Frontal cortex (tissue), 4 donors: ENCODE data around the gene TFE3. TPM values are rescaled to one million over a fixed set of nuclear protein-coding genes. Genes with fewer than 3 reads are reported as not detected.

Experiments
- DNase-seq, 2 donors: peaks; one replicate each; pipeline ENCODE4 v3.0.0; 2012; ENCODE audit warnings: low spot score in 2 of 2
- FAIRE-seq: peaks from 2 replicates; lab custom pipeline; 2012; peaks lifted over from hg19 to GRCh38; lab: Jason Lieb, UNC
- total RNA-seq: library from RNA; depleted of rRNA; stranded (reverse); fragments of >200 nt; gene quantifications from one replicate; pipeline ENCODE4 v1.2.3, GENCODE V29; 2014
- donor health status: control.
- donor health status: control.
- donor health status: control.

Gene TFE3, protein sequence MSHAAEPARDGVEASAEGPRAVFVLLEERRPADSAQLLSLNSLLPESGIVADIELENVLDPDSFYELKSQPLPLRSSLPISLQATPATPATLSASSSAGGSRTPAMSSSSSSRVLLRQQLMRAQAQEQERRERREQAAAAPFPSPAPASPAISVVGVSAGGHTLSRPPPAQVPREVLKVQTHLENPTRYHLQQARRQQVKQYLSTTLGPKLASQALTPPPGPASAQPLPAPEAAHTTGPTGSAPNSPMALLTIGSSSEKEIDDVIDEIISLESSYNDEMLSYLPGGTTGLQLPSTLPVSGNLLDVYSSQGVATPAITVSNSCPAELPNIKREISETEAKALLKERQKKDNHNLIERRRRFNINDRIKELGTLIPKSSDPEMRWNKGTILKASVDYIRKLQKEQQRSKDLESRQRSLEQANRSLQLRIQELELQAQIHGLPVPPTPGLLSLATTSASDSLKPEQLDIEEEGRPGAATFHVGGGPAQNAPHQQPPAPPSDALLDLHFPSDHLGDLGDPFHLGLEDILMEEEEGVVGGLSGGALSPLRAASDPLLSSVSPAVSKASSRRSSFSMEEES
- 8.6 TPM for total RNA-seq

DNA sequence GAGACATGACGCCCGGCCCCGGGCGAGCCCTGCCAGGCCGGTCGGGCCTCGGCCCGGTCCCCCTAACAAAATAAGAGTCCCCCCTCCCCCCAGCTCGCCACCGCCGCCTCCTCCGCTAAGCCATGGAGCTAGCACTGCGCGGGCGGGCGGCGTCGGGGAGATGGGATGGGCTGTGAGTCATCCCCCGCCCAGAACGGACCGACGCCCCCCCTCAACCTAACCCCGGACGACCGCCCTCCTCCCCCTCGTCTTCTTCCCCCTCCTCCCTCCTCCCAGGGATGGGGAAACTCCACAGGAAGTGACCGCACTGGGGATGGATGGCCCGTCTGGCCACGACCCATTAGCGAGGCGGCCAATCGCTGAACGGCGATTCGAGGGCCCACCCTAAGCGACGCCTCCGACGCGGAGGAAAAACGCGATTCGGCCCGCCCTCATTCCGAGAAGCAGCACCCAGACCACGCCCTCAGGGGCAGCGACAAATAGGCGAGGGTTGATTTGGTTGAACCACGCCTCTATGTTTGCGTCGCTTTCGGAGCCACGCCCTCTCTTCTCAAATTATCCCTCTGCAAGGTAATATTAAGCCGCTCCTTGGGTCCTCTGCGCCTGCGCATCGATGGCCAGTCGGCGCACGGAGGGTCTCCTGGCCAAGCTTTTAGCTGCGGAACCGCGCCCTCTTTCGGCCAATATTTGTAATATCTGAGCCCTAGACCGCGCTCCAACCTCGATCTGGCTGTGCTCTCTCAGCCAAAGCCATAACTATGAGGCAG lies at the start of gene TFE3:
TSS of gene TFE3 (minus strand) at position 138 of the 767 bp plus-strand sequence. CDS start at position 7, 131 bp downstream.
- peak; percentile 83 to 90 for DNase-seq
- FAIRE-seq: peak; percentile 68

DNA sequence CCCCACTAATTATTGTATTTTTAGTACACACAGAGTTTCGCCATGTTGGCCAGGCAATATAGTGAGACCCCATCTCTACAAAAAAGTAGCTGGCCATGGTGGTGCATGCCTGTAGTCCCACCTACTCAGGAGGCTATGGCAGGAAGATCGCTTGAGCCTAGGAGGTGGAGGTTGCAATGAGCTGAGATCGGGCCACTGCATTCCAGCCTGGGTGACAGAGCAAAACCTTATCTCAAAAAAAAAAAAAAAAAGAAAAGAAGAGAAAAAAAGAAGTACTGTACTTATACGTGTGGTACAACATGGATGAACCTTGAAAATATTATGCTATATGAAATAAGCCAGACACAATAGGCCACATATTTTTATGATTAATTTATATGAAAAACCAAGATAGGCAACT lies 46.4 kb upstream of the TFE3 start:
- FAIRE-seq (no peak), DNase-seq (no peak)

DNA sequence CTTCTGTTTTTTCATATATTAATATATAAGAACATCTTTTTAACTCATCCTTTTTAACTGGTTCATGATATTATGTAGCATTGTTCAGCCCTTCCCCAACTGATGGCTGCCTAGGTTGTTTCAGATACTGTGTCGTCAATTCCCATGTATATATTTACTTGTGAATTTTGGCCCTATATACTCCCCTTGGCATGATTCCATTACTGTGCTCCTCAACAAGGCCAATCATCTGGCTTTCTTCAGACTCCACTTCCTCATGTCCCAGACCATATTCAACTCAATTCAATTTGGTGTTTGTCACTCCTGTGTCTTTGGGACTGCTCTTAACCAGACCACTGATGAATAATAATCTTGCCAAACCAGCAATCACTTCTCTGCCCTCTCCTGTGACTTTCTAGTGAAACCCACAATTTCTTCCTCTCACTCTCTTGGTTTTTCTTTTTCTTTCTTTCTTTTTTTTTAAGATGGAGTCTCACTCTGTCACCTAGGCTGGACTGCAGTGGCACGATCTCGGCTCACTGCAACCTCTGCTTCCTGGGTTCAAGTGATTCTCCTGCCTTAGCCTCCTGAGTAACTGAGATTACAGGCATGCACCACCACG lies 39.2 kb upstream of the TFE3 start:
- FAIRE-seq (no peak), DNase-seq (no peak)

DNA sequence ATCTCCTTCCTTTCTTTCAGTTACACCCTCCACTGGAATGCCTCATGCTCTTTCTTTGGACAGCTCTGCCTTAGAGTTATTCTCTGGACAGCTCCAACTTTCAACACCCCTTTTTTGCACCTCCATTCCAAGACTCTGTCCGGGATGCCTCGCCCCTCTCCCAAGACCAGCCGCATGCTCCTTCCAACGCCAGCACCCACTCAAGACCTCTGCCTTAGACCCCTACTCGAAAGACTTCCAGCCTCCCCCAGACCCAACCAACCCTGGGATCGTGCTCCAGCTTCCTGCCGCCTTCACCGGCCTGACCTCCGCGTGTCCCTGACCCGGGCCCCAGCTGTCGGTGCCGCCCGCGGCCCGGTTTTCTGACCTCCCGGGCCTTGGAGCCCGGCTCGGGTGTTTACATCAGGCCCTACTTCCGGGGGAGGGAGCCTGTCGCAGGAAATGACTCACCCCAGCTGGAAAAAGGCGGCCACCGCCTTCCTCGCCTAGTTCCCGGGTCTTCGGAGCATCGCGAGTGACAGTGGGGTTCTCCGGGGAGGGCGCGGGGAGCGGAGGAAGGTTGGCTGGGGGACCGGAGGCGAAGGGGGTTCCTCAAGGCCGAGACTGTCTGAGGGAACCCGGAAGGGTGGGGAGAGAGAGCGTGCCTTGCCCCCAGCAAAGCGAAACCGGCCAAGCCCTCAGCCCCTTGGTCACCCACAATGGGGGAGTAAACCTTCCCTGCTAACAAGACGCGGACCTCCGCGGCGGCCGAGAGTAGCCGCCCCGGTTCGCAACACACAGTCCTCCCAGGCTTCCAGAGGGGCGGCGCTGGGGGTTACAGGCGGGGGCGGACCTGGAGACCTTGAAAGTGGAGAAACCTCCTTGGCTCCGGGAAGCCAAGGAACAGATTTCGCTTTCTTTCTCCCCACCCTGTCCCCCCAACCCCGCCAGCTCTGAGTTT lies 36.6 kb upstream of the TFE3 start, which contains the start of gene WDR45:
TSS of gene WDR45 (minus strand) at position 399 of the 940 bp plus-strand sequence. CDS start 1,792 bp downstream, outside the sequence.
- DNase-seq (peak; percentile 69 to 81), FAIRE-seq (no peak)

DNA sequence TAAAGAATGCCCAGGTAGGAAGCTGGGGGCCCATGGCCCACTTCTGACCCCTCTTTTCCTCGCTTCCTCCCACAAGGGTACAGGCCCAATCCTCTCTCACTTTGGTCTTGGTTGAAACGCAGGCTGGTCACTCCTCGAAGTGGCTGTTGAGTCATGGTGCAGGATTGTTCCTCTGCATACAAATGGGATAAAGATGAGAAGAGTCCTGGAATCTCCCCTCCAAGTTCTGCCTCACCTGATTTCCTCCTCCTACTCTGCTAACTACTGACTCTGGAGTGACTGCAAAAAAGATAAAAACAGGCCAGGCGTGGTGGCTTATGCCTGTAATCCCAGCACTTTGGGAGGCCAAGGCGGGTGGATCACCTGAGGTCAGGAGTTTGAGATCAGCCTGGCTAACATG lies 34.8 kb upstream of the TFE3 start:
- no peak for DNase-seq
- FAIRE-seq: no peak

DNA sequence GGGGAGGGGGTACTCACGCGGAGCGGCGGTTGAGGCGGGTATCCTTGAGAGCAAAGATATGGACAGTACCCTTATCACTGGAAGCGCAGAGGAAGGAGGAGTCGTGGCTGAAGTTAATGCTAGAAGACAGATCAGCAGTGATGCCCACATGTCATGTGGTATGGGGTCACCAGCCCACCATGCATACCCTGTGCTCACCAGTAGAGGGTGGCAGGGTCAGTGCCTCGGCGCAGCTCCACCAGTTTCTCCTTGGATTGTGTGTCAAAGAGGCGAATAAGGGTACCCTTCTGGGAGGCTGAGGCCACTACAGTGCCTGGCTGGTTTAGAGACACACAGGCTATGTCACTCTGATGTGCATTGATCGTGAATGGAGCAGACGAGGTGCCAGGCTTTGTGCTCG lies 32.2 kb upstream of the TFE3 start:
- FAIRE-seq (no peak), DNase-seq (no peak)

DNA sequence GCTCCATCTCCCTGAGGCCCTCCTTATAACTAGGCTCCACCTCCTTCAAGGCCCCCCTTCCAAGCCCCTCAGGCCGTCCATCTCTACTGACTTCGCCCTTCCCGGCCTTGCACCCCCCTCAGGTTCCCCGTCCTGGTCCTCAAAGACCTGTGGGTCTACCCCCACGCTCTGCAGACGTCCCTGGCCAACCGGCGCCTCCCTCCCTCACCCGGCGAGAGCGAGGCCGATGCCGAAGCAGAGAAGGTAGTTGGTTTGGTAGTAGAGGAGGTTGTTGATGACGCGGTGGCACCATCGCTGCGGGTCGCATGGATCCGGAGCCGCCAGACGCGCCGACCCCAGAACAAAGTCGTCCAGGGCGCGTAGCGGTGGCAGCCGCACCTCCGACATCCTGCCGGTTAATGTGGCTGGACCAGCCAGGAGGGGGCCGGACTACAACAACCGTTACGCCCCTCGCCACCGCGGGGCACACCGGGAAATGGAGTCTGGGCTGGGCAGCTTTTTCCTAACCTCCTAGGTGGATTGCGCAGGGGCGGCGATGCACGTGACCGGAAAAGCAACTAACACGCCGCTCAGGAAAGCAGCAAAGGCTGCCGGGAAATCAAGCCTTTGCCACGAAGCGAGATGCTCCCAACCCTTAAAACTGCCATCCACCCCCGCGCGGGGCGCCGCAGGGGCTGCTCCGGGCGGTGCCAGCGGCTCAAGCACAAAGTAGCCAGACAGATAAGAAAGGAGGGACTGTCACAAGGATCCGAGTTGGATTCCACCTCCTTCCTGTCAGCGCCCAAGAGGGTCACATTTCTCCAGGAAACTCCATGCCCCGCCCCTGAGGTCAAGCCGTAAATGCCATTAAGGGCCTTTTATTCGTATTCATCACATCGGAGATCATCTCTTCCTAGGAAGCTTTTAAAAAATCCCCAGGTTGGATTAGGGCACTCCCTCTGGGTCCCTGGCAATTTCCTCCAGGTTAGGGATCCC lies 30.7 kb upstream of the TFE3 start, which contains the start of gene PRAF2:
TSS of gene PRAF2 (minus strand) at position 402 of the 975 bp plus-strand sequence. CDS start at position 387, 15 bp downstream.
- no peak for FAIRE-seq

DNA sequence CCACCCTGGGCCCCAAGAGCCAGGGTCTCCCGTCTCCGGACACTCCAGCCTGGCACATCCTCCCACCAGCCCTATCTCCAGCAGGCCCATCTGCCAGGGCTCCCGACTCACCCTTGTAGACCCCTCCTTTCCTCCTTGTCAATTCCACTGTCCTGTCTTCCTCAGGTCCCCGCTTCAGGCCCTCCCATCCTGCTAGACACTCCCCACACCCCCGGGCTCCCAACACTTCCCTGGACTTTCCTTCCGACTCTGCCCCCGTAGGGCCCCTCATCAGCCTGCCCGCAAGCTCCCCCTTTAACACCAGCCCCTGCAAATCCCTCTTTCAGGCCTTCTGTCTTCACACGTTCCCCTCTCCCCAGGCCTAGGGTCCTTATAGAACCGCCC lies 29.5 kb upstream of the TFE3 start:
- no peak for FAIRE-seq
- no peak for DNase-seq

More for the DNA sequence above, 30.7 kb upstream of the TFE3 start, which contains the start of gene PRAF2:
- DNase-seq: peak; percentile 91 to 94

DNA sequence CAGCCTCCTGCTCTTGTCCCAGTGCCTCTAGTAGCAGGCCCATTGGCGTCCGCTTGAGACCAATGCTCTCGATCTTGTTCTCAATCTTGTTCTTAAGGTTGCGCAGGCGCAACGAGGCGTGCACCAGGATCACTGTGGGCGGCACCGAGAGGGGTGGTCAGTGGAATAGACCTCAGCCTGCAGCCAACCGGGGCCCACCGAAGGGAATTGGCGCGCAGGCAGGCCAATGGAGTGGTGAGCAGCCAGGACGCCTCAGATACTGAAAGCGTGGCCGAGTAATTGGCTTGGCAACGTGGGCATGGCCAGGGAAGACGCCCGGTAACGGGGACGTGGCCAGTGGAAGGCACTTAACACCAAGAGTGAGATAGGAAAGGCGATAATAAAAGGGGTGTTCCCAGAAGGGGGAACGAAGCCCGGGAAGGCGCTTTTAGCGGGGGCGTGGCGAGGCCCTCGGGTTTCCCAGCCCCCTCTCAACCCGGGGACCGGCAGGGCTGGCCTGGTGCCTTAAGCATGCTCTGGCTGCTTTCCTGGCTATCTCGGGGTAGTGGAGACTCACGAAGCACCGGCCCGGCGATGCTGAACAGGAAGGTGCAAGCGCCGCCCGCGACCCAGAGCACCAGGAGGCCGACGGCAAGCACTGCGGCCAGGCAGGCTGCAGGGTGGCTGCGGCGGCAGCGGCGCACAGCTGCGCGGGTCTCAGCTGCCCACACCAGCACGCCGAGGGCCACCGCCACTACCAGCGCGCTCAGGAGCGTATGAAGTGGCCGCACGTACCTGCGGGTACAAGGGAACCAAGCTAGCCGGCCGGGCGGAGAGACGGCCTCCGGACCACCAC lies 28.9 kb upstream of the TFE3 start:
- FAIRE-seq (no peak), DNase-seq (peak; percentile 63 to 78)

DNA sequence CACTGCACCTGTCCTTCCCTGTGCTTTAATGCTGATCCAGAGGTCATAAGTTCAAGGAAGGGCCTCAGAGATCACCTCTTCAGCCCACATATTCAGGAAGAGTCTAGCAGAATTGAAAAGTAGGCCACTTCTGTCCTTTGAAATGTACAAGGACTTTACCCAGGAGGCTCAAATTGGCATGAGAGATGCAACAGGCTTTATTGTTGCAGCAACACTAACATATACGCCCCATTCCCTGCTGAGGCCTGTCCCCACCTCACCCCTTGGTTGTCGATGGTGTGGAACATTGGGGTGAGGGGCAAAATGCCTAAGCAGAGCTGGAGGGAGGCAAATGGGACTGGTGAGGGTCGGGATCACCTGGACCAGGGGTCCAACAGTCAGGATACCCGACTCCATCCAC lies 27.8 kb upstream of the TFE3 start:
- FAIRE-seq: no peak
- no peak for DNase-seq

DNA sequence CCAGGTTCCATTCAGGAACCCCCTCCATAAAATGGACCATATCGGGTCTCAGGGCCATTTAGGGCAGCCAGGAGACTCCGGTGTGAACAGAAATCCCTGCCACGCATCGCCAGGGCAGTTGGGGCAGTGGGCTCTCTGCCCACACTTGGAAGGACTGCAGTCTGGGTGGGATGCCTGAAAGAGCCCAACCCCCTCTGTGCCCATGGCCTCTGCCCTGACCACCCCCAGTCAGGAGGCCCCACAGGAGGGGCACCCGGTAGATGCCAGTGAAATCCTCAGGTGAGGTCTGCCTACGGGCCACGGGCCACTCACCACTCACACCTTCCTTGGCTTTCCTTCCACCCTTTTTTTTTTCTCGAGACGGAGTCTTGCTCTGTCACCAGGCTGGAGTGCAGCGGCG lies 25.9 kb upstream of the TFE3 start:
- FAIRE-seq (no peak), DNase-seq (no peak)

DNA sequence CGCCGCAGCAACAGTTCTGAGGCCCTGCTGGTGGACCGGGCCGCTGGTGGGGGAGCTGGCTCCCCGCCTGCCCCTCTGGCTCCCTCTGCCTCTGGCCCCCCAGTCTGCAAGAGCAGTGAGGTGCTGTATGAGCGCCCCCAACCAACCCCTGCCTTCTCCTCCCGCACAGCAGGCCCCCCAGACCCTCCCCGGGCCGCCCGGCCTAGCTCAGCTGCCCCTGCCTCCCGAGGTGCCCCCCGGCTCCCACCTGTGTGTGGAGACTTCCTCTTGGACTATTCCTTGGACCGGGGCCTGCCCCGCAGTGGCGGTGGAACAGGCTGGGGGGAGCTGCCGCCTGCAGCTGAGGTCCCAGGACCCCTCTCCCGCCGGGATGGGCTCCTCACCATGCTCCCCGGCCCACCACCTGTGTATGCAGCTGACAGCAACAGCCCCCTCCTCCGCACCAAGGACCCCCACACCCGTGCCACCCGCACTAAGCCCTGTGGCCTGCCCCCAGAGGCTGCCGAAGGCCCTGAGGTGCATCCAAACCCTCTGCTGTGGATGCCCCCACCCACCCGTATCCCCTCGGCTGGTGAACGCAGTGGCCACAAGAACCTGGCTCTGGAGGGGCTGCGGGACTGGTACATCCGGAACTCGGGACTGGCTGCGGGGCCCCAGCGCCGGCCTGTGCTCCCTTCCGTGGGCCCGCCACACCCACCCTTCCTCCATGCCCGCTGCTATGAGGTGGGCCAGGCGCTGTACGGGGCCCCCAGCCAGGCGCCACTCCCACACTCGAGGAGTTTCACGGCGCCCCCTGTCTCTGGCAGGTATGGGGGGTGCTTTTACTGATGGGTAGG lies 24.3 kb upstream of the TFE3 start:
- FAIRE-seq (no peak), DNase-seq (no peak)

DNA sequence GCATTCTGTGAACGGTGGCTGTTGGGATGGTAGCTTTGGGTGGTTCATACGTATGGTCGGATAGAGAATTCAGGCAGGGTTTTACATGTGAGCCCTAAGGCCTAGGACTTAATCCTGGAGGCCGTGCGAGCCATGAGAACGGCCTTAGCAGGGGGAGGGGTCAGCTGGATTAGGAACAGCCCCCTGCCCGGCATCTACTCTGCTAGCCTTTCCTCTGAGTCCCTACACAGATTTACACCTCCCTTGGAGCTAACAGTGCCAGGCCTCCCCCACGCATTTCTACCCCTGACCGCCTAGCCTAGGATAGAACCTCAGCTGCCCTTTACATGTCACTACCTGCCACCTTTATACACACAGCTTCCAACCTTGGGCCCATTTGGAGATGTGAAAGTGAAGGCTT lies 23.5 kb upstream of the TFE3 start:
- no peak for DNase-seq
- no peak for FAIRE-seq

DNA sequence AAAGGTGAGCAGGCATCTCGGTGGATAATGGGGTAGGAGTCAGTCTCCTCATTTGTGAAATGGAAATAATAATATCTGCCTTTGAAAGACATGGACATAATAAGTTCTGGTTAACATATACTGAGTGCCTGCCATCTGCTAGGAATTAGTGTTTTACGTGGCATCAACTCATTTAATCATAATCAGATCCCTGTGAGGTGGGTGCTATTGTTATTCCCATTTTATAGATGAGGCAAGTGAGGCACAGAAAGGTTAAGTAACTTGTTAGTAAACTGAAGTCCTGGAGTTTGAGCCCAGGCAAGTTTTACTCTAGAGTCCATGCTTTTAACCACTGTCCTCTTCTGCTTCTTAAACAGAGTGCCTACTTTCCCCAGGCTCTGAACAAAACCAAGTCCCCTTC lies 23.1 kb upstream of the TFE3 start:
- DNase-seq (no peak), FAIRE-seq (no peak)

DNA sequence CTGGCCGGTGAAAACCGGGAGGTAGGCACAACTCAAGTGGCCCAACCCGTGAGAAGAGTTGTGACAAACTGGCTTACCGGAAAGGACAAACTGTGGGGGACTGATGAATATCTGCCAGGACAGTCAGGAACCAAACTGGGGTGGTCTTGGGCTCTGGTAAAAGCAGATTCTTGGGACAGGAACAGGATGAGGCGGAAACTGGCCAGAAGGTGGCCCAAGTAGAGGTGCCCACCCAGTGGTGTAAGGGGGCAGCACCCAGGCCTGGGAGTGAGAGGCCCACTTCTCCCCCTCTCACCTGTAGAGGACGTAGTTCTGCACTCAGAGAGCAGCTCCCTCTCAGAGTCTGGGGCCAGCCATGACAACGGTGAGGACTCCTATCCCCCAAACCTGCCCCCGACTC lies 21.6 kb upstream of the TFE3 start:
- FAIRE-seq (no peak), DNase-seq (no peak)

DNA sequence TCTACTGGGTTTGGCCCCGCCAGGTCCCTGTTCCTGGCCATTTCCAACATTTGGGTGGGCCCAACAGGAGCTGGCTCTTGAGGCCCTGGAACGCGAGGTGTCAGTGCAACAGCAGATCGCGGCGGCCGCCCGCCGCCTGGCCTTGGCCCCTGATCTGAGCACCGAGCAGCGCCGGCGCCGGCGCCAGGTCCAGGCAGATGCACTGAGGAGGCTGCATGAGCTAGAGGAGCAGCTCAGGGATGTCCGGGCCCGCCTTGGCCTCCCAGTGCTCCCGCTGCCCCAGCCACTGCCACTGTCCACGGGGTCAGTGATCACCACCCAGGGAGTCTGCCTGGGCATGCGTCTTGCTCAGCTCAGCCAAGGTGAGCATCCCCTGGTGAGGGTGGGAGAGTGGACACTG lies 21.1 kb upstream of the TFE3 start:
- no peak for FAIRE-seq

More for the DNA sequence above, 21.1 kb upstream of the TFE3 start:
- no peak for DNase-seq
